Activated CD4-positive, alpha-beta T cell treated with anti-CD3 and anti-CD28 coated beads for 24 hours (primary cell): ENCODE data around the gene GOLPH3L.
A peak's percentile ranks its signal among the peaks of the same experiment; 100 is the strongest.
"Not testable (repeated sequence)": the region's sequence is repeated elsewhere in the genome, so short reads cannot be mapped to it uniquely, and the experiment has no call there.

Experiments used
- DNase-seq, 2 donors: peaks; one replicate each; pipeline ENCODE4 v3.0.0-alpha.2; 2020; ENCODE audit warnings: low read depth in 2 of 2

The GOLPH3L gene

GRCh38 chr1:150696995-150697927, at the start of gene GOLPH3L:
TSS of gene GOLPH3L (minus strand) at chr1:150697154. CDS start at chr1:150694838, 2,316 bp downstream.
- peak; percentile 79 to 81 for DNase-seq

- DNase-seq: no peak
These were observed 33.3 kb upstream of the GOLPH3L start for GRCh38 chr1:150730130-150730721.

GRCh38 chr1:150724336-150724735, 27.4 kb upstream of the GOLPH3L start:
- no peak for DNase-seq

- no peak for DNase-seq
These were observed 23.7 kb upstream of the GOLPH3L start, which contains the start of gene HORMAD1 for GRCh38 chr1:150720703-150721102. TSS of gene HORMAD1 (minus strand) at chr1:150720895. CDS start at chr1:150719505, 1,390 bp downstream.

GRCh38 chr1:150720098-150720497, 23.1 kb upstream of the GOLPH3L start:
- DNase-seq: no peak

- no peak for DNase-seq
These were observed 21.4 kb upstream of the GOLPH3L start for GRCh38 chr1:150718225-150718891.

GRCh38 chr1:150709031-150709430, 12.1 kb upstream of the GOLPH3L start:
- not testable (repeated sequence) for DNase-seq

GRCh38 chr1:150708595-150708994, 11.6 kb upstream of the GOLPH3L start:
- DNase-seq: peak in 1 of 2 donors; percentile 5

- no peak for DNase-seq
These were observed 9.1 kb upstream of the GOLPH3L start for GRCh38 chr1:150706091-150706490.

- no peak for DNase-seq
These were observed 6.5 kb upstream of the GOLPH3L start for GRCh38 chr1:150703427-150703826.

- DNase-seq: no peak
These were observed 364 bp downstream of the GOLPH3L start for GRCh38 chr1:150696590-150696989.

- no peak for DNase-seq
These were observed 792 bp downstream of the GOLPH3L start for GRCh38 chr1:150696162-150696561.

- no peak for DNase-seq
These were observed 1.4 kb downstream of the GOLPH3L start for GRCh38 chr1:150695561-150695960.

- DNase-seq: no peak
These were observed 4.2 kb downstream of the GOLPH3L start for GRCh38 chr1:150692720-150693119.

GRCh38 chr1:150688763-150689162, 8.2 kb downstream of the GOLPH3L start:
- DNase-seq: no peak

GRCh38 chr1:150686275-150686674, 10.7 kb downstream of the GOLPH3L start:
- no peak for DNase-seq

GRCh38 chr1:150683914-150684313, 13.0 kb downstream of the GOLPH3L start:
- no peak for DNase-seq

GRCh38 chr1:150678988-150679387, 18.0 kb downstream of the GOLPH3L start:
- no peak for DNase-seq

- no peak for DNase-seq
These were observed 22.1 kb downstream of the GOLPH3L start for GRCh38 chr1:150674881-150675280.

- no peak for DNase-seq
These were observed 33.6 kb downstream of the GOLPH3L start for GRCh38 chr1:150663321-150663720.

GRCh38 chr1:150662811-150663210, 34.1 kb downstream of the GOLPH3L start:
- DNase-seq: no peak

- DNase-seq: no peak
These were observed 35.8 kb downstream of the GOLPH3L start for GRCh38 chr1:150661156-150661555.
